ENCODE results near the gene ZP3. TPM values are rescaled to one million over a fixed set of nuclear protein-coding genes. Genes with fewer than 3 reads are reported as not detected.
"Not testable (repeated sequence)": the region's sequence is repeated elsewhere in the genome, so short reads cannot be mapped to it uniquely, and the experiment has no call there.

The ZP3 gene
- 5.3 and 6.9 TPM in 2 replicates for total RNA-seq (2014; rRNA removed; shearing (Covaris generic))

DNA sequence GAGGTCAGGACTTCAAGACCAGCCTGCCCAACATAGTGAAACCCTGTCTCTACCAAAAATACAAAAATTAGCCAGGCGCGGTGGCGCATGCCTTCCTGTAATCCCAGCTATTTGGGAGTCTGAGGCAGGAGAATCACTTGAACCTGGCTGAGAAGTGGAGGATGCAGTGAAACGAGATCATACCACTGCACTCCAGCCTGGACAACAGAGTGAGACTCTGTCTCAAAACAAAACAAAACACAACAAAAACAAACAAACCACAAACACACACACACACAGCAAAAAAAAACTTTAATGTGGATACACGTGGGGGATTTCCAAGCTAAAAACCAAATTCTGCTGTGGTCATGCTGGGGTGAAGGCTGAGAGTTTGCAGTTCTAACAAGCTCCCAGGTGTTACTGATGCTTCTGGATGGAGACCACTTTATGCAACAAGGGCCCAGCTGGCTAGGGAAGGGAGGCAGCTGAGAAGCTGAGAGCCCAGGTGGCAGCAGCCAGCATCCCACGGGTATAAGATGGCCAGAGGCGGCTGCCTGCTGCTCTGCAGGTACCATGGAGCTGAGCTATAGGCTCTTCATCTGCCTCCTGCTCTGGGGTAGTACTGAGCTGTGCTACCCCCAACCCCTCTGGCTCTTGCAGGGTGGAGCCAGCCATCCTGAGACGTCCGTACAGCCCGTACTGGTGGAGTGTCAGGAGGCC lies at the start of gene ZP3:
ZP3 (plus strand) TSS at position 538 of the 699 bp plus-strand sequence; CDS start at position 553, 15 bp downstream.
- peak; percentile 26 for DNase-seq
- Histone ChIP-seq H3K4me3 (ENCODE audit: insufficient read depth, low read depth, low read length) (no peak within 1 kb of the TSS), H3K27me3 (ENCODE audit: control insufficient read depth, insufficient read depth, low read length) (no peaks in the 10 kb centered on the region), H3K36me3 (replicated peaks; ENCODE audit: control insufficient read depth, insufficient read depth, low read length) (no peaks in the 10 kb centered on the region)

DNA sequence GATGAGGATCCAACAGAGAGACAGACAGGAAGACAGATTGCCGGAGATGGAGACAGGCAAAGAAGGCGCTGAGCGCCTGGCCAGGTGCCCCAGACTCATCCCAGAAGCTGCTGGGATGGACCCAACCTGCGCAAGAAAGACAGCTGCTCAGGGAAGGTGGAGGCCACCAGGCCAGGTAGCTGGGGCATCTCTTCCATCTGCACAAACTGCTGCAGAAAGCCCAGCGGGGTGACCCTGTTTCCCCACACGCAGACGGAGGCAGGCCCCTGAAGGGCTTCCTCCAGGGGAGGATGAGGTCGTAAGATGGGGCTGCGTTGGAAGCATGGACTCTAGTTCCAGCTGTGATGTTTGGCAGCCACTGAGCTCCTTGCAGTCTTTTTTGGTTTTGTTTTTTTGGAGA lies 49.5 kb upstream of the ZP3 start:
- no peaks in the 10 kb centered on the region for H3K27me3 ChIP-seq (ENCODE audit: control insufficient read depth, insufficient read depth, low read length)
- H3K4me3 ChIP-seq (ENCODE audit: insufficient read depth, low read depth, low read length), result no peak overlapping the region
- H3K36me3 ChIP-seq (replicated peaks; ENCODE audit: control insufficient read depth, insufficient read depth, low read length), result no peaks in the 10 kb centered on the region
- no peak for DNase-seq

DNA sequence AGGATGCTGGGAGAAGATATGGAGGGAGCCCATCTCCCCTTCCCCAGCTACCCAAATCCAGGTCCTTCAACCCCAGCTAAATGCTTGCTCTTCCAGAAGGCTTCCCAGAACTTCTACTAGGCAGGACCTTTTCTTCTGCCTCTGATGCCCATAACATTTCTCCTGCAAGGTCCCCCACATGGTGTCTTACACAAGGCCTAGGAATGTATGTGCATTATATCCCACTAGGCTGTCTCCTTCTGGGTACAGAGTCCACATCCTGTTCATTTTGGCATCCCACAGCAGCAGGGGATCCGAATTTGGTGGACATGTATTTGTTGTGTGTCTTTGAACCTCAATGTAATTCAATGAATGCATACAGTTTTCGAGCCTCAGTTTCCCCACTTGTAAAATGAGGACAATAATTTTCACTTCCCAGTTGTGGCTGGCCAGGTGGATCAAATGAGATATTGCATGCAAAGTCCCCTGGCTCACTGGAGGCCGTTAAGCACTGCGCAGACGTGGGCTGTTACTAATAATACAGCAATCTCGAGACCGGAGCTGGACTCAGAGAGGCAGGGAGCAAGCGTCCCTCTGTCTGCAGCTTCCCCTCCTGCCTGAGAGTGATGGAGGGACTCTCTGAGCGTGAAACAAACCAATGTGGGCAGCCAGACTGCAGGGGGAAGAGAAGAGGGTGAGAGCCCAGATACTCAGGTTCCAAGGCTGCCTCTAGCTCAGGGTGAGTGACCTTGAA lies 47.4 kb upstream of the ZP3 start:
- Histone ChIP-seq H3K27me3 (ENCODE audit: control insufficient read depth, insufficient read depth, low read length) (no peaks in the 10 kb centered on the region), H3K36me3 (replicated peaks; ENCODE audit: control insufficient read depth, insufficient read depth, low read length) (no peaks in the 10 kb centered on the region), H3K4me3 (ENCODE audit: insufficient read depth, low read depth, low read length) (no peak overlapping the region)
- no peak for DNase-seq

DNA sequence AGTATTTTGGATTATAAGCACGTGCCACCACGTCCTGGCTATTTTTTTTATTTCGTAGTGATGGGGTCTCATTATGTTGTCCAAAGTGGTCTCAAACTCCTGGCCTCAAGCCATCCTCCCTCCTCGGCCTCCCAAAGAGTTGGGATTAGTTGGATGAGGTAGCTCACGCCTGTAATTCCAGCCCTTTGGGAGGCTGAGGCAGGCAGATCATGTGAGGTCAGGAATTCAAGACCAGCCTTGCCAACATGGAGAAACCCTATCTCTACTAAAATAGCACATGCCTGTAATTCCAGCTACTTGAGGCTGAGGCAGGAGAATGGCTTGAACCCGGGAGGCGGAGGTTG lies 44.2 kb upstream of the ZP3 start:
- peak overlapping the region; percentile 46; the same call in 1 of the 2 replicates for H3K4me3 ChIP-seq (ENCODE audit: insufficient read depth, low read depth, low read length)
- H3K36me3 ChIP-seq (replicated peaks; ENCODE audit: control insufficient read depth, insufficient read depth, low read length), result no peaks in the 10 kb centered on the region
- no peak for DNase-seq
- no peaks in the 10 kb centered on the region for H3K27me3 ChIP-seq (ENCODE audit: control insufficient read depth, insufficient read depth, low read length)

DNA sequence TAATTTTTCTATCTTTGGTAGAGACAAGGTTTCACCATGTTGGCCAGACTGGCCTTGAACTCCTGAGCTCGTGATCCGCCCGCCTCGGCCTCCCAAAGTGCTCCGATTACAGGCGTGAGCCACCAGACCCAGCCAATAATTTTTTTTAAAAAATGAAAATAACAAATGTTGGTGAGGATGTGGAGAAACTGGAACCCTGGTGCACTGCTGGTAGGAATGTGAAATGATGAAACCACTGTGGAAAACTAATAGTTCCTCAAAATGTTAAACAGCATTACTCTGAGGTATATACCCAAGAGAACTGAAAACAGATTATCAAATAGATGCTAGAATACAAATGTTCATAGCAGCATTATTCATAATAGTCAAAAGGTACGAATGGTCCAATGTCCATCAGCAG lies 42.9 kb upstream of the ZP3 start:
- Histone ChIP-seq H3K4me3 (ENCODE audit: insufficient read depth, low read depth, low read length) (no peak overlapping the region), H3K27me3 (ENCODE audit: control insufficient read depth, insufficient read depth, low read length) (no peaks in the 10 kb centered on the region), H3K36me3 (replicated peaks; ENCODE audit: control insufficient read depth, insufficient read depth, low read length) (no peaks in the 10 kb centered on the region)
- DNase-seq, result no peak

DNA sequence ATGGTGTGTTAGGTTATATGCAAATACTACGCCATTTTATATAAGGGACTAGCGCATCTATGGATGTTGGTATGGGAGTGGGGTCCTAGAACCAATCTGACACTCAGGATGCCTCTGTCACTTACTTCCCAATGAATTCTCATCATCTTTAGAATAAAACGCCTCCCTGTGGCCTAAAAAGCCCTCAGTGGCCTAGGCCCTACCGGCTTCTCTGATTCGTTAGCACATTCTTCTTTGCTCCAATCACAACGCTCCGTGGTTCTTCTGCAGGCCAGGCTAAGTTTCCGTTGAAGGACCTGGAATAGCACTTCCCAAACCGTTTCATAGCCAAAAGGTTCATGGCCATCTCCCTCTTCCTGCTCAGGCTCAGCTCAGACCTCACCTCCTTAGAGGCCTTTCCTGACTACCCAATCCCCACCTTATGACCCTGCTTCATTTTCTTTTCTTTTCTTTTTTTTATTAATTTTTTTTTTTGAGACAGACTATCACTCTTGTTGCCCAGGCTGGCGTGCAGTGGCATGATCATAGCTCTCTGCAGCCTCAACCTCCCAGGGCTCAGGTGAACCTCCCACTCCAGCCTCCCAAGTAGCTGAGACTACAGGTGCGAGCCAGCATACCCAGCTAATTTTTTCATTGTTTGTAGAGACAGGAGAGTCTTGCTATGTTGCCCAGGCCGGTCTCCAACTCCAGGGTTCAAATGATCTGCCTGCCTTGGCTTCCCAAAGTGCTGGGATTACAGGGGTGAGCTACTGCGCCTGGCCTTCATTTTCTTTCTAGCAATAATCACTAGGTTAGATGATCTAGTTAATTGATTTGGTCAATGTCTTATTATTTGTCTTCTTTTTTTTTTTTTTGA lies 41.4 kb upstream of the ZP3 start:
- peak; percentile 89 for DNase-seq
- H3K4me3 ChIP-seq (ENCODE audit: insufficient read depth, low read depth, low read length), result no peak overlapping the region
- H3K36me3 ChIP-seq (replicated peaks; ENCODE audit: control insufficient read depth, insufficient read depth, low read length), result no peaks in the 10 kb centered on the region

DNA sequence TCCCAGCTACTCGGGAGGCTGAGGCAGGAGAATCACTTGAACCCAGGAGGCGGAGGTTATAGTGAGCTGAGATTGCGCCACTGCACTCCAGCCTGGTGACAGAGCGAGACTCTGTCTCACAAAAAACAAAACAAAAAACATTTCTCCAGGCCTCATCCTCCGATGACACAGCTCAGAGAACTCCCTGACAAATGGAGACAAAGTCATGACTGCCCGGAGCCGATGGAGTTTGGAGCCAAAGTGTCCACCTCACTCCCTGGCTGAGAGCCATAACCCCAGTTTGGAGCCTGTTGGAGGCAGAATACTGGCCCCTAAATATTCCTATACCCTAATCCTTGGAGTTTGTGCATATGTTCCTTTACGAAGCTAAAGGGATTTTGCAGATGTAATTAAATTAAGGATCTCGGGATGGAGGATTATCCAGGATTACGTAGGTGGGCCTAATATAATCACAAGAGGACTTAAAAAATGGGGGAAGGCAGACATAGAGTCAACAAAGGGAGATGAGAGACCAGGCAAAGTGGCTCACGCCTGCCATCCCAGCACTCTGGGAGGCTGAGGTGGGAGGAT lies 38.0 kb upstream of the ZP3 start:
- no peak for DNase-seq
- H3K27me3 ChIP-seq (ENCODE audit: control insufficient read depth, insufficient read depth, low read length), result no peaks in the 10 kb centered on the region
- no peaks in the 10 kb centered on the region for H3K36me3 ChIP-seq (replicated peaks; ENCODE audit: control insufficient read depth, insufficient read depth, low read length)
- H3K4me3 ChIP-seq (ENCODE audit: insufficient read depth, low read depth, low read length), result no peak overlapping the region

More for the DNA sequence above, 41.4 kb upstream of the ZP3 start:
- no peaks in the 10 kb centered on the region for H3K27me3 ChIP-seq (ENCODE audit: control insufficient read depth, insufficient read depth, low read length)

DNA sequence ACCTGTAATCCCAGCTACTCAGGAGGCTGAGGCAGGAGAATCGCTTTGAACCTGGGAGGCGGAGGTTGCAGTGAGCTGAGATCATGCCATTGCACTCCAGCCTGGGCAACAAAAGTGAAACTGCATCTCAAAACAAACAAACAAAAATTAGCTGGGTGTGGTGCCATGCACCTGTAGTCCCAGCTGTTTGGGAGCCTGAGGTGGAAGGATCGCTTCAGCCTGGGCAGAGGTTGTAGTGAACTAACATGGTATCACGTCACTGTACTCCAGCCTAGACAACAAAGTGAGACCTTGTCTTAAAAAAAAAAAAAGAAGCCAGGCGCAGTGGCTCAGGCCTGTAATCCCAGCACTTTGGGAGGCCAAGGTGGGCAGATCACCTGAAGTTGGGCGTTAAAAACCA lies 37.0 kb upstream of the ZP3 start:
- H3K36me3 ChIP-seq (replicated peaks; ENCODE audit: control insufficient read depth, insufficient read depth, low read length); H3K4me3 ChIP-seq (ENCODE audit: insufficient read depth, low read depth, low read length); DNase-seq; H3K27me3 ChIP-seq (ENCODE audit: control insufficient read depth, insufficient read depth, low read length): not testable (repeated sequence)

DNA sequence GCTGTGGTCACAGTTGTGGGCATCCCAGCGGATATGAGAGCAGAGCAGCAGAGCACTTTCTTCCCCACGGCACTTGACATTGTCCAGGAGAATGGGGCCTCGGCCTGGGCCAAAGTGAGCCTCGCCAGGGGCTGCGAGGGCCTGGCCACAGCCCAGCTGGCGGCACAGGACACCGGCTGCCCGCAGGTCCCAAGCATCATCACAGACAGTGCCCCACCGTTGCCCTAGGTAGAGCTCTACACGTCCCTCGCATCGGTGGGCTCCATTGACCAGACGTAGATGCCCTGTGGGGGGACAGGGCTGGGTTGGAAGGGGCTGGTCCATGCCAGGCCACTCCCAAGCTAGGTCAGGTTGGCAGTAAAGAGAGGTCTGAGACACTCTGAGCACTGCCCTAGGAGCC lies 34.7 kb upstream of the ZP3 start:
- H3K4me3 ChIP-seq (ENCODE audit: insufficient read depth, low read depth, low read length), result no peak overlapping the region
- no peak for DNase-seq
- no peaks in the 10 kb centered on the region for H3K36me3 ChIP-seq (replicated peaks; ENCODE audit: control insufficient read depth, insufficient read depth, low read length)
- H3K27me3 ChIP-seq (ENCODE audit: control insufficient read depth, insufficient read depth, low read length), result no peaks in the 10 kb centered on the region

DNA sequence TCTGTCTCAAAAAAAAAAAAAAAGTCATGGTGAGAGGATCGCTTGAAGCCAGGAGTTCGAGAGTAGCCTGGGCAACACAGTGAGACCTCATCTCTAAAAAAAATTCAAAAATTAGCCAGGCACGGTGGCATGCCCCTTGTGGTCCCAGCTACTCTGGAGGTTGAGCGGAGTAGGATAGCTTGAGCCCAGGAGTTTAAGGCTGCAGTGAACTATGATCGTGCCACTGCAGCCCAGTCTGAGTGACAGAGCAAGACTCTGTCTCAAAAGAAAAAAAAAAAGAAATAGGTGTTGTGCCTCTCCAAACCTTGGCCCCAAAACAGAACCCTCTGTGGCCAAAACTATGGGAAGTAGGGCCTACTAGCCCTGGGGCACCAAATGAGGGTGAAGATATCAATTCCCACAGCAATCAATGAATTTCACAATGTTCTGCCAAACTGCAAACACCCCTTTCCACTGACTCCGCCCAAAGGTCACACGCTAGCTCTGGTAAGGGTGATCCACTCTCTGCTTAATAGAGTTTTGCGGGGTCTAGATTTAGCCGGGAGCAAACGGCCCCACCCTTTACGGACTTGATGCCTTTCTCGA lies 32.1 kb upstream of the ZP3 start:
- H3K27me3 ChIP-seq (ENCODE audit: control insufficient read depth, insufficient read depth, low read length), result no peaks in the 10 kb centered on the region; the same call in 1 of the 2 replicates
- H3K4me3 ChIP-seq (ENCODE audit: insufficient read depth, low read depth, low read length), result peak overlapping the region; percentile 6; the same call in 1 of the 2 replicates
- H3K36me3 ChIP-seq (replicated peaks; ENCODE audit: control insufficient read depth, insufficient read depth, low read length), result no peaks in the 10 kb centered on the region
- no peak for DNase-seq

DNA sequence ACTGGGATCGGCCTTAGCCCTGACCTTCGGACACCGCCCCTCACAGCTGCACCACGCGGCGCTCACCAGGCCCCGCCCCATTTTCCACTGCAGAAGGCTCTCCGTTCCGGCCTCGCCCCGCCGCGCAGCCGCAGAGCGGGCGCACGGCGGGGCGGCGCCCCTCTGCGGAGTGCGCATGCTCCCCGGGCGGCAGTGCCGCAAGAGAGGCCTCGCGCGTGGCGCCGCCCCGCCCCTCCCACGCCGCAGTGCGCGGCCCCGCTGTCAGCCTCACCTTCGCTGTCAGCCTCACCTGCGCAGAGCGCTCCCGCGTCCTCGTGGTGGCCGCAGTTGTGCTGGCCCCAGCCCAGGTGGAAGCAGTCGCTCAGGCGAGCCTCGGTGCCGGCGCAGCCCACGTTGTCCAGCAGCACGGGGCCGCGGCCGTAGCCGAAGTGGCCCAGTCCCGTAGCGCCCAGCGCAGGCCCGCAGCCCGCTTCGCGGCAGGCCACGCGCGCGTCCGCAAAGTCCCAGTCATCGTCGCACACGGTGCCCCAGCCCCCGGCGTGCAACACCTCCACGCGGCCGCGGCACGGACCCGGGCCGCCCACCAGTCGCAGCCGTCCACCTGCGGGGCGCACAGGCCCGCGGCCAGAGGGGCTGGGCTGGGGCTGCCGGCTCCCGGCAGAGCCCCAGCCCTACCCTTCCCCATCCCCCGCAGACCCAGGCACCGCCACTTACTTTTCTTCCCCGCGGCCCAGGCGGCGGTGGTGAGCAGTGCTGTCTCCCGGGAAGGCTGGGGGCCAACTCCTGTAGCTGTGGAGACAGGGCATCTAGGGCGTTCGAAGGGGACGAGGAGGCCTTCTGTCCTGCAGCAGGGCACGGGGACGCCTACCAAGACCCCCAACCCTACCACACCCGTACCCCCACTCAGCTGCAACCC lies 31.4 kb upstream of the ZP3 start:
- Histone ChIP-seq H3K36me3 (replicated peaks; ENCODE audit: control insufficient read depth, insufficient read depth, low read length) (no peaks in the 10 kb centered on the region), H3K27me3 (ENCODE audit: control insufficient read depth, insufficient read depth, low read length) (no peaks in the 10 kb centered on the region; the same call in 1 of the 2 replicates), H3K4me3 (ENCODE audit: insufficient read depth, low read depth, low read length) (peak overlapping the region; percentile 82)
- DNase-seq, result peak; percentile 97

DNA sequence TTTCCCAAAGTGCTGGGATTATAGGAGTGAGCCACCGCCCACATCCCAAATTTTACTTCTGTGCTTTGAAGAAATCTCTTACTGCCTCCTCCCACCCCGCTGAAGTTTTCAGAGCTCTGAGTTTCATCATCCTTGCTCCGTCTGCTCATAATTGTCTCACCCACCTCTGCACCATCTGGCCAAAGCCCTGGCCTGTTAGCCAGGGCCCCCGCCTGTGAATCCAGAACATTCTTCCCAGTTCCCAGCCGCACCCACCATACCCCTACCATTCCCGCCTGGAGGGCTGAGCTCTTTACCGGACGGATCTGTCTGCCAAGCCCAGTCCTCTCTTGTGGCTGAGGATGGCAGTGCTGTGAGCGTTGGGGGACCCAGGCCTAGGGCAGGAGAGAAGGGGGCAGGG lies 29.8 kb upstream of the ZP3 start:
- H3K4me3 ChIP-seq (ENCODE audit: insufficient read depth, low read depth, low read length), result no peak overlapping the region

DNA sequence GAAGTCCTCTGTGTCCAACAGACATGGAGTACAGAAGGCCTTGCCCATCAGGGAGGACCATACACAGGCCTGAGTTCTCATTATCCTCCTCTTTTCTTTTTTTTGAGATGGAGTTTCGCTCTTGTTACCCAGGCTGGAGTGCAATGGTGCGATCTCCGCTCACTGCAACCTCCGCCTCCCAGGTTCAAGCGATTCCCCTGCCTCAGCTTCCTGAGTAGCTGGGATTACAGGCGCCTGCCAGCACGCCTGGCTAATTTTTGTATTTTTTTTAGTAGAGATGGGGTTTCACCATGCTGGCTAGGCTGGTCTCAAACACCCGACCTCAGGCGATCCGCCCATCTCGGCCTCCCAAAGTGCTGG lies 29.2 kb upstream of the ZP3 start:
- DNase-seq; H3K36me3 ChIP-seq (replicated peaks; ENCODE audit: control insufficient read depth, insufficient read depth, low read length); H3K4me3 ChIP-seq (ENCODE audit: insufficient read depth, low read depth, low read length); H3K27me3 ChIP-seq (ENCODE audit: control insufficient read depth, insufficient read depth, low read length): not testable (repeated sequence)

More for the DNA sequence above, 29.8 kb upstream of the ZP3 start:
- Histone ChIP-seq H3K27me3 (ENCODE audit: control insufficient read depth, insufficient read depth, low read length) (no peaks in the 10 kb centered on the region; the same call in 1 of the 2 replicates), H3K36me3 (replicated peaks; ENCODE audit: control insufficient read depth, insufficient read depth, low read length) (no peaks in the 10 kb centered on the region)
- DNase-seq, result peak; percentile 19
